B cell (primary cell): ENCODE data around the gene MRTFA. TPM values are rescaled to one million over a fixed set of nuclear protein-coding genes. Genes with fewer than 3 reads are reported as not detected.

Experiments used
- ATAC-seq: fragments of 200-7000 bp; cut with Tn5 transposase; one replicate; pipeline ENCODE4 v1.10.0; 2021; ENCODE audit warnings: low read depth, mild to moderate bottlenecking, moderate number of reproducible peaks, moderate library complexity
- CTCF ChIA-PET: fragments of 350-600 bp; sonication (Branson Sonifier 250); formaldehyde crosslinking; loops from one replicate; lab custom pipeline; 2021; ENCODE audit warnings: antibody characterized with exemption, inconsistent platforms; lab: Charles Lee
- POLR2A ChIA-PET: fragments of 350-600 bp; sonication (Branson Sonifier 250); formaldehyde crosslinking; loops from one replicate; lab custom pipeline; 2021; ENCODE audit warnings: antibody characterized with exemption; lab: Charles Lee
- DNase-seq: peaks from one replicate; pipeline ENCODE4 v3.0.0; 2013
- H2AFZ ChIP-seq: 2 replicates; pipeline ENCODE4 v1.6.1; 2012; ENCODE audit warnings: mild to moderate bottlenecking, low read depth, low read length; ENCODE audit not compliant: insufficient read depth, poor library complexity, severe bottlenecking
- H3K27ac ChIP-seq, 2 donors: 1 replicate in 1 of 2; 2 replicates in 1 of 2; pipeline ENCODE4 v1.5.1; 2012 to 2013; ENCODE audit warnings: low read length in 2 of 2, mild to moderate bottlenecking in 2 of 2, moderate library complexity in 1 of 2
- H3K27me3 ChIP-seq, 4 experiments: fragments of 200-600 bp in 1 of 4; sonication (generic) in 1 of 4; replicated peaks in 1 of 4; 1 replicate in 2 of 4; 2 replicates in 2 of 4; pipeline versions ENCODE4 v1.6.1 to v1.7.0; 2013 to 2016; ENCODE audit warnings: low read length in 3 of 4, mild to moderate bottlenecking in 2 of 4, mixed read lengths in 1 of 4, moderate library complexity in 1 of 4; ENCODE audit not compliant: insufficient read depth in 4 of 4, control insufficient read depth in 3 of 4; ENCODE audit errors: control extremely low read depth in 1 of 4
- H3K36me3 ChIP-seq, 2 experiments: replicated peaks in 1 of 2; 1 replicate in 1 of 2; 2 replicates in 1 of 2; pipeline versions ENCODE4 v1.6.1 to v1.7.1; 2013; ENCODE audit warnings: low read length in 1 of 2; ENCODE audit not compliant: insufficient read depth in 2 of 2, control insufficient read depth in 1 of 2; ENCODE audit errors: control extremely low read depth in 1 of 2, extremely low read depth in 1 of 2
- H3K4me1 ChIP-seq, 2 donors: fragments of 200-600 bp in 1 of 2; sonication (generic) in 1 of 2; 1 replicate in 1 of 2; 2 replicates in 1 of 2; pipeline versions ENCODE4 v1.5.1 to v1.6.1; 2013 to 2017; ENCODE audit warnings: low read length in 2 of 2; ENCODE audit not compliant: control insufficient read depth in 2 of 2, insufficient read depth in 2 of 2
- H3K4me2 ChIP-seq: replicated peaks from 2 replicates; pipeline ENCODE3; 2012; ENCODE audit warnings: mild to moderate bottlenecking, low read depth, low read length; ENCODE audit not compliant: poor library complexity, severe bottlenecking
- H3K4me3 ChIP-seq, 5 experiments: fragments of 200-600 bp in 1 of 5; sonication (generic) in 1 of 5; 1 replicate in 3 of 5; 2 replicates in 2 of 5; pipeline versions ENCODE4 v1.5.1 to v1.7.0; 2011 to 2016; ENCODE audit warnings: low read length in 4 of 5, mild to moderate bottlenecking in 4 of 5, low read depth in 2 of 5, control low read depth in 1 of 5, moderate library complexity in 1 of 5; ENCODE audit not compliant: insufficient read depth in 1 of 5; ENCODE audit errors: control extremely low read depth in 1 of 5, extremely low read depth in 1 of 5
- H3K79me2 ChIP-seq: fragments of 200-600 bp; sonication (generic); one replicate; pipeline ENCODE4 v1.6.0; 2016; ENCODE audit warnings: low read length; ENCODE audit not compliant: control insufficient read depth, insufficient read depth
- H3K9ac ChIP-seq: fragments of 200-600 bp; sonication (generic); 2 replicates; pipeline ENCODE4 v1.6.1; 2017; ENCODE audit warnings: mild to moderate bottlenecking, low read length, moderate library complexity
- H3K9me3 ChIP-seq, 3 donors: one replicate each; pipeline versions ENCODE4 v1.6.1 to v1.7.1; 2013; ENCODE audit warnings: low read length in 2 of 3; ENCODE audit not compliant: control insufficient read depth in 2 of 3, insufficient read depth in 1 of 3; ENCODE audit errors: control extremely low read depth in 1 of 3
- H4K20me1 ChIP-seq: 2 replicates; pipeline ENCODE4 v1.6.0; 2012; ENCODE audit warnings: mild to moderate bottlenecking, low read length; ENCODE audit not compliant: insufficient read depth, control insufficient read depth, poor library complexity, severe bottlenecking
- H3K27ac Mint-ChIP-seq: one replicate; pipeline ENCODE4 v1.8.0; 2021; ENCODE audit warnings: mixed read lengths
- H3K27me3 Mint-ChIP-seq: one replicate; pipeline ENCODE4 v1.8.0; 2021; ENCODE audit warnings: mixed read lengths
- H3K4me1 Mint-ChIP-seq: one replicate; pipeline ENCODE4 v1.8.0; 2021; ENCODE audit warnings: mixed read lengths
- H3K4me3 Mint-ChIP-seq: one replicate; pipeline ENCODE4 v1.8.0; 2021; ENCODE audit warnings: mixed read lengths
- H3K9me3 Mint-ChIP-seq: one replicate; pipeline ENCODE4 v1.8.0; 2022; ENCODE audit warnings: mixed read lengths; ENCODE audit not compliant: insufficient read depth
- CTCF ChIP-seq: fragments of 200-600 bp; IDR thresholded peaks from one replicate; pipeline ENCODE4 v1.8.0; 2022; ENCODE audit warnings: antibody characterized with exemption, mild to moderate bottlenecking
- EZH2 ChIP-seq: IDR thresholded peaks from 2 replicates; pipeline ENCODE4 v1.6.1; 2012; ENCODE audit warnings: borderline replicate concordance, low read depth, mild to moderate bottlenecking, moderate library complexity, low read length; ENCODE audit not compliant: insufficient read depth, poor library complexity, severe bottlenecking
- WGBS: methylation state at CpG from one replicate; pipeline ENCODE4 v1.1.5; 2013; ENCODE audit warnings: missing lambda C conversion rate; ENCODE audit not compliant: insufficient coverage; 5-methylcytosine and 5-hydroxymethylcytosine counted together
- intact Hi-C: fragments of 100-400 bp; cut with micrococcal nuclease; formaldehyde crosslinking; loops from one replicate; pipeline ENCODE4 v1.10.0; 2022
- polyA plus RNA-seq: library from polyadenylated mRNA; depleted of rRNA; stranded (reverse); fragments of >200 nt; gene quantifications from 2 replicates; pipeline ENCODE4 v1.2.3, GENCODE V29; 2012
- total RNA-seq, 2 donors: library from RNA; stranded (reverse); fragments of 120-200 nt in 1 of 2; gene quantifications; 1 replicate in 1 of 2; 2 replicates in 1 of 2; pipeline versions ENCODE4 v1.2.3 to v1.2.4, GENCODE V29; 2013 to 2022

MRTFA gene
- total and polyA plus RNA-seq, 2 donors (not counting 1 experiment from before 2014, with no cell fraction given) = 28.9 to 82.6 TPM

GRCh38 chr22:40560994-40561515 lies 75.5 kb downstream of the MRTFA start:
- no peak overlapping the region for H3K4me3 ChIP-seq
- no peaks in the 10 kb centered on the region for H3K27me3 Mint-ChIP-seq
- H3K79me2 ChIP-seq = peaks cover 78% of the 10 kb centered on the region
- H3K4me1 ChIP-seq = peaks cover 0 to 5% of the 10 kb centered on the region in 2 donors
- H3K9me3 Mint-ChIP-seq = no peaks in the 10 kb centered on the region
- intact Hi-C loops = no loop called here
- H3K27ac ChIP-seq = no peak overlapping the region
- no peak overlapping the region for H3K4me2 ChIP-seq
- ChIA-PET POLR2A (no interaction called here), CTCF (interaction anchor here (0.8 kb wide), 1 partner anchor 36 kb away, joined by 3 read pairs; no protein-coding TSS in a partner anchor)
- DNase-seq (no peak), ATAC-seq (no peak)
- H3K9ac ChIP-seq = no peak overlapping the region
- peaks cover 50% of the 10 kb centered on the region for H4K20me1 ChIP-seq
- H3K27me3 ChIP-seq = no peaks in the 10 kb centered on the region
- H3K27ac Mint-ChIP-seq = no peak overlapping the region
- H2AFZ ChIP-seq = no peak overlapping the region
- no peaks in the 10 kb centered on the region for H3K36me3 ChIP-seq
- H3K4me3 Mint-ChIP-seq = no peak overlapping the region
- peaks cover 19% of the 10 kb centered on the region for H3K4me1 Mint-ChIP-seq
- TF ChIP-seq CTCF (no peak), EZH2 (no peak)
- 100% methylated on average over 1 of the region's 2 CpGs for WGBS
- H3K9me3 ChIP-seq = no peaks in the 10 kb centered on the region

GRCh38 chr22:40560551-40560950 lies 76.0 kb downstream of the MRTFA start:
- no peak overlapping the region for H3K27ac Mint-ChIP-seq
- no peak overlapping the region for H3K27ac ChIP-seq
- H3K9me3 Mint-ChIP-seq = no peaks in the 10 kb centered on the region
- intact Hi-C loops = no loop called here
- ATAC-seq (no peak), DNase-seq (no peak)
- H3K27me3 ChIP-seq = no peaks in the 10 kb centered on the region
- ChIA-PET POLR2A (no interaction called here), CTCF (interaction anchor here (0.8 kb wide), 1 partner anchor 35 kb away, joined by 3 read pairs; no protein-coding TSS in a partner anchor)
- no peak overlapping the region for H3K4me3 Mint-ChIP-seq
- peaks cover 0 to 5% of the 10 kb centered on the region in 2 donors for H3K4me1 ChIP-seq
- no peak overlapping the region for H3K9ac ChIP-seq
- H3K4me3 ChIP-seq = no peak overlapping the region
- no CpG with 5 or more reads among the region's 3 CpGs for WGBS
- no peaks in the 10 kb centered on the region for H3K27me3 Mint-ChIP-seq
- H3K9me3 ChIP-seq = no peaks in the 10 kb centered on the region
- H2AFZ ChIP-seq = no peak overlapping the region
- H3K36me3 ChIP-seq = no peaks in the 10 kb centered on the region
- peaks cover 50% of the 10 kb centered on the region for H4K20me1 ChIP-seq
- H3K4me2 ChIP-seq = no peak overlapping the region
- no peak for TF ChIP-seq EZH2
- TF ChIP-seq CTCF = no peak
- H3K4me1 Mint-ChIP-seq = peaks cover 17% of the 10 kb centered on the region
- H3K79me2 ChIP-seq = peaks cover 74% of the 10 kb centered on the region
